GM18519 (cell line): ENCODE measurements around the gene AP1S2.

Source experiments
- ATAC-seq: cut with Tn5 transposase; IDR thresholded peaks from one replicate; pipeline ENCODE4 v1.9.1; 2021; ENCODE audit warnings: mild to moderate bottlenecking, moderate library complexity; ENCODE audit not compliant: unreplicated experiment, low FRiP score

The AP1S2 gene

GRCh38 chrX:15814771-15815365 is 39.7 kb downstream of the AP1S2 start:
- ATAC-seq = no peak

DNA sequence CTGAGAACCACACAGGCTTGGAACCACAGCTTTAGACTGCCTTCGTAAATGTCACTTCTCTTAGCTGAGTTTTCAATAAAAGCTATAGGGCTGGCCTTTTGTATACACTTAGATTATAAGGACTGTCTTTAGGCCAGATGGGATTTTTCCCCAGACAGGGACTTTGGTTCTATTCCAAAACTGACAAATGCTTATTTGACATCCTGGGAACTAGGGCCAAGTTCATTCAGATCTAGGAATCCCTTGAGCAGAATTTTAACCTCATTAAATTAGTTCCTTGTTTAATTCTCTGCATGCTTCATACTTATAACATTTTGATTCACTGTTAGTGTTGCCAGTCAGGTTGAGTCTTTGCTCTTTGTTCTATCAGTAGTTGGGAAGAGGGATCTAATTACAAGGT is 41.2 kb downstream of the AP1S2 start:
- no peak for ATAC-seq

- ATAC-seq = no peak
Observed at GRCh38 chrX:15812192-15812938, 42.2 kb downstream of the AP1S2 start.

GRCh38 chrX:15808254-15808653 is 46.4 kb downstream of the AP1S2 start:
- no peak for ATAC-seq

GRCh38 chrX:15804563-15804962 is 50.0 kb downstream of the AP1S2 start:
- ATAC-seq = no peak

DNA sequence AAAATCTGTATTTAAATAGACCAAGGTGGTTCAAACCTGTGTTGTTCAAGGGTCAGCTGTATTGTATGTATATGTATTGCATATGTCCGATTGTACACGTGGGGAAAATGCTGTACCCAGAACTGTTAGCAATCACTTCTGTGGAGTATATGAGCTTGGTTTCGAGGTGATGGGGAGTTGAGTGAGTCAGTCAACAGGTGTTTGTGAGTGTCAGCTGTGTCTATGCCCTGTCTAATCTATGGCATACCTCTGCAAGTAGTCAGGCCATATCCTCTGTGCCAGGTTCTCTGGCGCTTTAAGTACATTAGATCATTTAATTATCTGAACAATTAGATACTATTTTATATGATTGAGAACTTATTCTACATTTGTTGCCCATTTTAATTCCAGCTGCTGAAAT is 56.9 kb downstream of the AP1S2 start:
- ATAC-seq = no peak

- peak; percentile 7 for ATAC-seq
Observed at GRCh38 chrX:15790769-15791290, 63.8 kb downstream of the AP1S2 start.

- ATAC-seq = peak; percentile 77
Observed at GRCh38 chrX:15789979-15790768, 64.4 kb downstream of the AP1S2 start, which contains the start of gene ZRSR2. TSS of gene ZRSR2 (plus strand) at chrX:15790484. CDS start at chrX:15790496, 12 bp downstream.

- no peak for ATAC-seq
Observed at GRCh38 chrX:15786915-15787314, 67.7 kb downstream of the AP1S2 start.

GRCh38 chrX:15785176-15785750 is 69.3 kb downstream of the AP1S2 start:
- no peak for ATAC-seq

DNA sequence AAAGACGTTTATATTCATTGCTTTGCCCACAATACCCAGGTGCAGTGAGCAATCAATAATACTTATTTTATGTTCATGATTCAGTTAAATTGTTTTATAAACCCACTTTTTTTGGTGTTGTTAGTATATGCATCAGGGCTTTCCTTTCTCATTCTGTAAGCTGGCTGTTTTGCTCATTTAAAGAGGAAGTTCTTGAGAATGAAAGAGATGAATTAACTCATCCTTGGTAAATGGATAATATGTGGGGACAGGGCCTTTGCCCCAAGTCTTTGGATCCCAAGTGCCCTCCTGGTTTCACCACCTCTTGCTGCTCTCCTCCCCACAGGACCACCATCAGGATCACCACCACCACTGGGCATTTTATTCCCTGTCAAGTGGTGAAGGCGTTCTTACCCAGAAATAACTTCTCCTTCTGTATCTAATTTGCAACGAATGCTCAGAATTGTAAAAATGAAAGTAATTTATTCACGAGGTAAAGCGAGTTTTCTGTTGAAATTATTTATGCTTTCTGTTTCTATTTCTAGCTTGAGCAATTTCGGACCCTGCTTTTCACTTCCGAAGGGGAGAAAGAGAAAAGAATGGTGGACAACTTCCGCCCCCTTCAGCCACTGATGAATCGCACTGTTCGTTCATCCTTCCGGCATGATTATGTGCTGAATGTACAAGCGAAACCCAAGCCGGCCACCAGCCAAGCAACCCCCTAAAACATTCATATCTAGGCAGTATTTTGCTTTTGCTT is 72.5 kb downstream of the AP1S2 start:
- ATAC-seq = no peak
